GM19351 (cell line): Measurements from ENCODE around the gene IGHMBP2.
A peak's percentile ranks its signal among the peaks of the same experiment; 100 is the strongest.
"Not testable (repeated sequence)": the region's sequence is repeated elsewhere in the genome, so short reads cannot be mapped to it uniquely, and the experiment has no call there.

Experiments used
- ATAC-seq: cut with Tn5 transposase; IDR thresholded peaks from one replicate; pipeline ENCODE4 v1.9.1; 2021; ENCODE audit warnings: mild to moderate bottlenecking, moderate library complexity; ENCODE audit not compliant: unreplicated experiment

IGHMBP2 gene

DNA sequence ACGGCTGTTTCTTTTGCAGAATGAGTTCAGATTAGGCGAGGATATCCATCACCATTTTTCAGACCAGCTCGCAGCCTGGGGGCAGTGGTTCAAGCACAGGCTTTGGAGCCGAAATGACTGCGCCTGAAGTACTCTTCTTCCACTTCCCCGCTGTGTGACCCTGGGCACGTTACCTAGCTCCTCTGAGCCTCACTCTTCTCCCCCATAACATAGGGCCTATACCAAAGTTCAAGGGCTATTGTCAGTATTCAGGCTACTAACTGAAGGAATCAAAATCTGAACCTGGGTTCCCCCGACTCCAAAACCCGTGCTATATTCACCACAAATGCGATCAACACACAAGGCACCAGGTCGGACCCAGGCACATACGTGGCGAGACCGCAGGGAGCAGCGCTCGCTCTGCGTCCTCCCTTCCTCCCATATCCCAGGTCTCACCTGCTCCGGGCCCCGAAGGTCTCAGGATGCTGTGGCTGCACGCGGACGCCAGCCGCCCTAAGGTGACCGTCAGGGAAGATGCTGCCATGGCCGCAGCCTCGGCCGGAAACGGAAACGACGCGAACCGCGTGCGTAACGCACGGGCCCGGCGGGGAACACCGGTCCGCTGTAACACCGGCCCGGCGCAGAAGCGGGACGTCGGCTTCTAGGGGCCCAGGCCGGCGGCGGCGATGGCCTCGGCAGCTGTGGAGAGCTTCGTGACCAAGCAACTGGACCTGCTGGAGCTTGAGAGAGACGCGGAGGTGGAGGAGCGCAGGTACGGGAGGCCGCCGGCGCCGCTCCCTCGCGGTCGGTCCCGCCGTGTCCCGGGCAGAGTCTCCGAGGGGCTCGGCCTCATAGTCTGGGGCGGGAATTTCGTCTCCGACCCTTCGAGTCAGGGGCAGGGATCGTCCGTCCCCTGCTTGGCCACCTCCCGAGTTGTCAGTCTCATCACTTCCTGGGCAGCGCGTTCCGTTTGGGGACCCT is at the start of gene IGHMBP2, which contains the start of gene MRPL21:
TSS of gene IGHMBP2 (plus strand) at position 604 of the 960 bp plus-strand sequence. CDS start at position 666, 62 bp downstream.
TSS of gene MRPL21 (minus strand) at position 545 of the 960 bp plus-strand sequence. CDS start at position 523, 22 bp downstream.
- ATAC-seq: peak; percentile 88

DNA sequence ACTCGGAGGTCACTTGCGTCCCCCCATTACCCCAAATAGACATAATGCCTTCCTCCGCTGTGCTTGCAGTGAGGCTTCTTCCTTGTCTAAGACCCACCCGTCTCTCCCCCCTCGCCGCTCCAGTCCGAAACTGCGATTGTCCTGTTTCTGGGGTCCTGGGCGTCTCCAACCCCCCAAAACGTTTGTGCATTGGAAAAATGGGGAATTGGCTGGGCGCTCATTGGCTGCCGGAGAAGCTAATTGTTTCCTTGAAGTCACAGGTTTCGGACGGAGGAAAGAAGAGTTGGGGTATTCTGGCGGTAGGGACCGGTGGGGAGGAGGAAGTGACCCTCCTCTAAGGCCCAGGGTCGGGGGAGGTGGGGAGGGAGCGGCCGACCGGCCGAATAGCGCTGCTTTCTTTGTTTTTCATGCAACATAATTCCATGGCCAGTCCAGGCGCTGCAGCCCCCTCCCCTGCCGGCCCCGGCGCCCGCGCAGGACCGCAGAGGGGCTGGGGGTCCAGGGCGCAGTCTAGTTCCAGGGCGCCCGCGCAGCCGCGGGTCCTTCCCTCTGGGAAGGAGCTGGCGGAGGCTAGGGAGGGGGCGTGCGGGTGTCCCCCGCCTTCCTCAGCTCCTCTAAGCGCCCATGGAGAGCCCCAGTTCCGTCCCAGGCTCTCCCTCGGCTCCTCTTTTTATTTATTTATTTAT is 49.3 kb upstream of the IGHMBP2 start:
- ATAC-seq: no peak

DNA sequence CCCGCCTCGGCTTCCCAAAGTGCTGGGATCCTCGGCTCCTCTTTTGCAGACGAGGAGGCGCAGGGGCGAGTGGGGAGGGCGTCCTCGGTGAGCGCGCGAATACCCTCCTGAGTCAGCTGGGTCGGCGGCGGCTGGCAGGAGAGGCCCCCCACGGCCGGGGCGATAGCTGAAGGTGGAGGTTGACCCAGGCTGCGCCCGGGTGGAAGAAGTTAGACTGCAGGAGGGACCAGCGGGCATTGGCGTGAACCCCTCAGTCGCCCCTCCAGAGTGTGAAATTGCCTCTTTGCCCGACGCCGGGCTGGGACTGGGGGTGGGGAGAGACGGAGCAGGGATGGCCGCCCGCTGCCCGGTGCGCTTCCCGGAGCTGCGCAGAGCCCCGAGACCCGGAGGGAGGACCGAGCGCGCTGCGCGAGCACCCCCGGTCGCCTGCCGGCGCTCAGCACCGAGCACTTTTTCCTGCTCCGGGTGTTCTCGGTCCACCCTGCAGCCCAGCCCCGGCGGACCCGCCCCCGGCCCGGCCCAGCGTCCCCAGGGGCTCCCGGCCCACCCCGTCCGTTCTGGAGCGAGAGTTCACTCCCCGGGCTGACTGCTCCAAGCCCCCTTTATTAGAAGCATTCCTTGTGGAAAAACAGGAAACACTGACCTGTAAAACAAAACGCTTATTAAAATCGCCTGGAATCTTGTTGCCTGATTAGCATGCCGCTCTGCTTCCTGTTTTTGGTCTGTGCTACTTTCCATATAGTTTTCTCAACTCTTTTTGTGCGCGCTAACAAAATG is 48.3 kb upstream of the IGHMBP2 start:
- no peak for ATAC-seq

DNA sequence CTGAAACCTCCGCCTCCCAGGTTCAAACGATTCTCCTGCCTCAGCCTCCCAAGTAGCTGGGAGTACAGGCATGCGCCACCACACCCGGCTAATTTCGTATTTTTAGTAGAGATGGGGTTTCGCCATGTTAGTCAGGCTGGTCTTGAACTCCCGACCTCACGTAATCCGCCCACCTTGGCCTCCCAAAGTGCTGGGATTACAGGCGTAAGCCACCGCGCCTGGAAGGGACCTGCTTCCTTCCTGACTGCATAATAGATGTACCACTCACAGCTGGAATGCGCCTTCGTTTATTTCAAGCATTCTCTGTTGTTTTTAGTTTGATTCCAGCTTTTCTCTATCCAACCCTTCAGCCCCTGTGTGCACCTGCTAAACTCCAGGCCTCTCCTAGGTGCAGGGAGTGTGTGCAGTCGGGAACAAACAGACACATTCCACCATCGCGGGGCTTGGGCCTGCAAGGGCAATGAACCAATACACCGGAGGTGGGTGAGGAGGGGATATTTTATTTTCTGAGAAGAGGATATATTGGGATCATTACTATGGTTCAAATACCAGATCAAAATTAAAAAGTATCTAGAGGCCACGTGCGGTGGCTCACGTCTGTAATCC is 47.2 kb upstream of the IGHMBP2 start:
- ATAC-seq: not testable (repeated sequence)

DNA sequence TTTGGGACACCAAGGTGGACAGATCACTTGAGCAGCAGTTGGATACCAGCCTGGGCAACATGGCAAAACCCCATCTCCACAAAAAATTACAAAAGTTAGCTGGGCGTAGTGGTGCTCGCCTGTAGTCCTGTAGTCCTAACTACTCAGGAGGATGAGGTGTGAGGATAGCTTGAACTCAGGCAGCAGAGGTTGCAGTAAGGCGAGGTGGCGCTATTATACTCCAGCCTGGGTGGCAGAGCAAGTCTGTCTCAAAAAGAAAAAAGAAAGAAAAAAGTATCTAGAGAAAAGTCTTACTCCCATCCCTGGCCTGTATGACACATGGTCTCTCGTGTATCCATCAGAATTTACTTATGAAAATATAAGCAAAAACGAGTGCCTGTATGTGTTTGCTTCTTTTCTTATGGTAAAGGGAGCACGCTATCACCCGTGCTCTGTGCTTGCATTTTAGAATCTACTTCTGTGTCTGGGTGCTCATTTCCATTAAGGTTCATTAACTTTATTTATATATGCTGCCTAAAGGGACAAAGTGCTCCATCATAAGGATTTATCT is 46.6 kb upstream of the IGHMBP2 start:
- no peak for ATAC-seq

DNA sequence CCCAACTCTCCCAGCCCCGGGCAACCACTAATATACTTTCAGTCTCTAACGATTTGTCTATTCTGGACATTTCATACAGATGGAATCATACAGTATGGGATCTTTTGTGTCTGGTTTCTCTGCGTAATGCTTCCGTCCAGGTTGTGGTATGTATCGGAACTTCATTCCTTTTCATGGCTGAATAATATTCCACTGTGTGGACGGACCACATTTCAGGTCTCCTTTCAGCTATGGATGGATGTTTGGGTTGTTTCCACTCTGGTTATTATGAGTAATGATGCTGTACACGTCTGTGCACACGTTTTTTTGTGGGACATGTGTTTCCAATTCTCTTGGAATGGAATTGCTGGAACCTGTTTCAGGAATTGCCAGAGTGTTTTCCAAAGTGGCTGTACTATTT is 44.6 kb upstream of the IGHMBP2 start:
- no peak for ATAC-seq

DNA sequence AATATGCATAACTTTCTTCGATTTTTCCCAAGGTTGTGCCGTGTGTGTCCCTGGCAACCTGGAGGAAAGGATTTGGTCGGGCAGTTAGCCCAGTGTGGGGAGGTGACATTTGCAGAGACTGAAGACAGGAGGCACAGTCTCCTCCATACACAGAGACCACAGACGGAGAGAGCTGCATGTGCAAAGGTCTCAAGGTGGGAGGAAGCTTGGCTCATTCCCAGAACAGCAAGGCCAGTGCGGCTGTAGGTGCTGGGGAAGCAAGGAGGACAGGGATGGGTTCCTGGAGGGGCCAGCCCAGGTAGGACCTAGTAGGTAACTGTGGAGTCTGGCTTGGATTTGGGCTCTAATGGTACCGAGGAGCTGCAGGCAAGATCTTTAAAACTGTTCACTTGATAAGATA is 41.3 kb upstream of the IGHMBP2 start:
- ATAC-seq: no peak

DNA sequence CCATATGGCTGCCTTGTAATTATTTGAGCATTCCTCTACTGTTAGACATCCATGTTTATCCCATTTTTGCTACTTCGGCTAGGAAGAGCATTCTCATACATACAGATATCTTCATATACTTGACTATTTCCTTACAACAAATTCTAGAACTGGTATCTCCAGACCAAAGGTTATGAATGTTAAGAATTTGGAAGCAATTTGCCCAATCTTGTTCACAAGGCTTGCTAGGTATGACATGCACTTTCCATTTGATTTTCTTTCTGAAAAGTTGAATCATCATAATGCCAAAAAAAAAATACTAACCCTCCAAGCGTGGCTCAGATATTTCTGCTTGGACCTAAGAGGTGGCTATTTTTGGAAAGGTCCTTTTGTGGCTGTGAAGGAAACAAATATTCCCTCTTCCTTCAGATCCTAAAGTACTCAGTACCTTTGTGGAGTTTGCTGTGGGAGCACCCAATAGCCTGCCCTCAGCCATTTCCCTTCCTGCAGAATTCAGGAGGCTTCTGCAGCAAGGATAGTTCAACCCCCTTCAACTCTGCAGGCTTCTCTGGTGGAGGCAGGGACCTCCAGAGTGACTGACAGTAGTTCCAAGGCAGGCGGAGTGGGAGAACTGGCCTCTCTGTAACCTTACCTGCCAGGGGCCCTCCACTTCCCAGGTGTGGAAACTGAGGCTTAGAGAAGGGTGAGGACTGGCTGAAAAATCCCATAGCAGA is 40.0 kb upstream of the IGHMBP2 start:
- ATAC-seq: no peak

DNA sequence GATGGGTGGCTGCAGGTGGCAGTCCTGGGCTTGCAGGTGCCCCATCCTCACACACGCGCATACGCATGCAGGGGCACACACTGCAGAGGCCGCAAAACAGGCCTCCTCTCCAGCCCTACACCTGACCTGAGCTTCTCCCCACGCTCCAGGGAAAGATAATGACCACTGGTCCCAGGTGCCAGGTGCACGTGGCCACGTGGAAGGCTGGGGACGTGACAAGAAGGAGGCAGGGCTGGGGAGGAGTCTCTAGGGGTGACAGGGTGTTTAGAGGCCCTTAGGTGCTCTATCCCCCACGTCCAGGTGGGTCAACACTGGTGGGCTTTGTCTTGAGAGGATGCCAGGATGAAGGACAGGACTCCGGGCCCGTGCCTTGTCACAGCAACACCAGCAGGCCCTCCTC is 38.5 kb upstream of the IGHMBP2 start:
- ATAC-seq: no peak

DNA sequence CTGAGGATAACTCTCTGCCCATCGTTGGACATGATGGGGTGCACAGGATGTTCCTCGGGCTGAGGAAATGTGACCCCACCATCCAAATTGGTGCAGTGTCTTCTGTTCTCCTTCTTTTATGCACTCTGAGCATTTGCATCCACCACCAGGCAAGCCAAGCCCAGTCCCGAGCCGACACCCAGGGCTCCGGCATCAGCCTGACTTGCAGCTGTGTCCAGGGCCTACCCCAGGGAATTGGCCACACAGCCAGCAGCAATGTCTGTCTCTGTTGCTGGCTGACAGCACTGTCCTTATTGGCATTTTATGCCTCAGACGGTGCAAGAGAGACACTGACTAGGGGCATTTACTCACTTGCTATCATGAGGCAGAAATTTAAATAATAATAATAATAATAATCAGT is 36.6 kb upstream of the IGHMBP2 start:
- ATAC-seq: no peak

DNA sequence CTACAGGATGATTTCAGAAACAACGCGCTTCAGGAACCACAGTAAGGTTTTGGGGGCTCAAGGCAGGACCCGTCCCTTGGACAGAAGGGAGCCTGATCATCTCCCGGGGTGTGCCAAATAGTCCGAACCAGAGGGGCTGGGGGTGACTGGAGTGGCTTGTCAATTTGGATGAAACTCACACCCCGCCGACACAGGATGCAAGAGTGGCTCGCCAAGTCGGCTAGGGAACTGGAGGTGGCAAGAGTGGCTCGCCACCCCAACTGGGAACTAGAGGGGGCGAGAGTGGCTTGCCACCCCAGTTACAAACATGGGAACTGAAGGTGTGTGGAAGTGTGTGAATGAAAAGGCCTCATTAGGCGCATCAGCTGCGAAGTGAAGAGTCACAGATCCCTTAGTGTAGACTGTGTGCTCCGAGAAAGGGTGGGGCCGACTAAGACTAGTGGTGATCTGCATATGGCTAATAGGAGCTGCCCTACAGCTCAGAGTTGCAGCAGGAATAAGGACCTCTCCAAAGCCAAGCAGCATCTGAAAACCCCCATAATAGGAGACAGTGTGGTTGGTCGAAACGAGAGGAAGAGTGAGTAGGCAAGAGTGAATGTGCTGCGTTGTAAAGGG is 35.4 kb upstream of the IGHMBP2 start:
- ATAC-seq: no peak

DNA sequence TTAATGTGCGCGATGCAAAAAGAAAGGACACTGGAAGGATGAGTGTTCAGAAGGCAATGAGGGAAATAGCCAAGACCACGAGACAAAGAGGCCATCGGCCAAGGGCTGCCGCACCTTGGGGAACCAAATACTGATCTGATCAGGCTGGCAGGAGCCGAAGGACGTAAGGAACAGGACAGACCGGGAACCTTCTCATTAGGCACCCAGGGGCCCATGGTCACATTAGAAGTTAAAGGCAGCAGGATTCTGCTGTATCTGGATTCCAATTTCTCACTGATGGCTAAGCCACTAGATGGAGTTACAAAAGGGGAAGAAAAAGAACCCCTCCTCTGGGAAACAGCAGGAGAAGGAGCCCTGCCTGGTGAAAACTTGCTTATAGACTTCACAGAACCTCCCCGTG is 33.2 kb upstream of the IGHMBP2 start:
- no peak for ATAC-seq

DNA sequence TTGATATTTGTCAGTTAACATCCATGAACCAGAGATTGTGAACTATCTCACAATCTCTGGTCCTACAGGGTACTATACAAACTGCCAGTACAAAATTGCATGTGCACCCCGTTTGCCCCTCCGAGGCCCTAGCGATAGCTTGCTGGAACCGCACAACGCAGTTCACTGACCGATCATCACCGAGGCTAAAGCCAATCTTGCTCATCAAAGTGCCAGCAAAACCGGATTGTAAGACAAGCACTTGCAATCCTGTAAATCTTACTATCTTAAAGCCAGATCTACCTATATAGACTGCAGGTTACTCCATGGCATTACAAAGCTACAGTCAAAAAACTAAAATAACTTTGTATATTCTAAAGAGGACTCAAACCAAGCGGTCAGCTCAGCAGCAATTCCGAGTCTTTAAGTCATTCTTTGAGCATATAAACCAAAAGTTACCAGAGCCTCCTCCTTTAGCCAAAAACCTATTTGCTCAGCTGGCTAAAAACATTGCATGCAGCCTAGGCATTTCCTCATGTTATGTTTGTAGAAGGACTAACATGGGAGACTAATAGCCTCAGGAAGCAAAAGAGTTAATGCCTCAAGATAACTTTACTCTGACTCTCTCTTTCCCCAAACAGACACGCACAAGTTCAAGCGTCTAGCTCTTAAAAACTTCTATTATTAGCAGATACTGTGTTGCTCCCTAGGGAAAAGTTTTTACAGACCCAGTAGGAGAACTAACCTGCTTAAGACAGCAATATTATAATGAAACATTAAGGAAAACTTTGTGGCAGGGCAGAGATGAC is 31.3 kb upstream of the IGHMBP2 start:
- no peak for ATAC-seq

DNA sequence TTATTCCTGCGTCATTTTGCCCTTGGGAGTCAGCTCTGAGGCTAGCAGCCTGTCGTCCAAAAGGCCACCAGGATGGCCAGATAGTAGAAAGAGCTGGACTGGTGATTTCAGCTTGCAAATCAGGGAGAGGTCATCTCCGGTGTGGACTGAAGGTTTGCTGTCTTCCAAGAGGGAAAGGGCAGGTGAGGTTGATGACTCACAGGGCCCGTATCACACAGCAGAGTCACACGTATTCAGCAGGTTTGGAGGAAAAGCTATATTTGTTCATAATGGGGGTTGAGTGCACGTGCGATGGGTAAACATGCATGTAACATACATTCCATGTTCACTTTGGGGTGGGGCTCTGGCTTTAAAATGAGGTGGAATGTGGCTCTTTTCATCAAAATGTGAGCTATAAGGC is 25.7 kb upstream of the IGHMBP2 start:
- no peak for ATAC-seq

DNA sequence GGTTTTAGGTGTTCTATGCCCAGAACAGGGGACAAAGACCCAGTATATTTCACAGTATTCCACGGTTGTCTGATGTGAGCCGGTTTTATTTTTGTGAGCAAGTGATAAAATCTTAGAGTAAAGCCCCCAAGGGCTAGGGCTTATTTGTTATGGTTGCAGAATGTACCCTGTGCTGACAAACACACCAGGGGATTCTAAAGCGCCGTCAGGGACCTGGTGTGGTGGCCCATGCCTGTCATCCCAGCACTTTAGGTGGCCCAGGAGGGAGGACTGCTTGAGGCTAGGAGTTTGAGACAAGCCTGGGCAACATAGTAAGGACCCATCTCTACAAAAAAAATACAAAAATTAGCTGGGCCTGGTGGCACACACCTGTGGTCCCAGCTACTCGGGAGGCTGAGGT is 22.8 kb upstream of the IGHMBP2 start:
- ATAC-seq: no peak

DNA sequence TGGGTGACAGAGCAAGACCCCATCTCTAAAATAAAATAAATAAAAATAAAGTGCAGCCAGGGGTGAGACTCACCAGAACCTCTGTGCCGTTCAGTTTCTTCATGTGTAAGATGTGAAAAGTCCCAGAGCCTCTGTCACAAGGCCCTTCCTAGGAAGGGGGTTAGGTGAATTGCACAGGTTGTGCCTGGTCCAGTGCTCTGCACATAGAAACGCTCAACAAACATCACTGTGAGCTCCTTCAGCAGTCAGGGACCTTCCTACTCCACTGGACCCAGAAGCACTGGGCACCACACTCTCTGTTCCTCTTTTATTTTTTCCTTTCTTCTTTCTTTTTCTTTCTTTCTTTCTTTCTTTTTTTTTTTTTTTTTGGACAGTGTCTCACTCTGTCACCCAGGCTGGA is 22.4 kb upstream of the IGHMBP2 start:
- no peak for ATAC-seq

DNA sequence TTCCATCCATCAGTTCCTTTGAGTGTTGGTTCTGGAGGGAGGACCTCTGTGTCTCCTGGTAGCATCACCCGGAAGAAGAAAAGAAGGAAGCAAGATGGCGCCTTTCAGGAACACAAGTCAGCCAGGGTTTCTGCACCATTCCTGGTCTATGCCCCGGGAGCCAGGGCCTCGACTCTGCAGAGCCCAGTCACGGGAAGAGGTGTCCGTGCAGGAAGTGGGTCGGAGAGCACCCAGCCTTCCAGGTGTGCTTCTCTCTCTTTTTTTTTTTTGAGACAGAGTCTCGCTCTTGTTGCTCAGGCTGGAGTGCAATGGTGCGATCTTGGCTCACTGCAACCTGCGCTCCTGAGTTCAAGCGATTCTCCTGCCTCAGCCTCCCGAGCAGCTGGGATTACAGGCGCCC is 21.3 kb upstream of the IGHMBP2 start:
- no peak for ATAC-seq

DNA sequence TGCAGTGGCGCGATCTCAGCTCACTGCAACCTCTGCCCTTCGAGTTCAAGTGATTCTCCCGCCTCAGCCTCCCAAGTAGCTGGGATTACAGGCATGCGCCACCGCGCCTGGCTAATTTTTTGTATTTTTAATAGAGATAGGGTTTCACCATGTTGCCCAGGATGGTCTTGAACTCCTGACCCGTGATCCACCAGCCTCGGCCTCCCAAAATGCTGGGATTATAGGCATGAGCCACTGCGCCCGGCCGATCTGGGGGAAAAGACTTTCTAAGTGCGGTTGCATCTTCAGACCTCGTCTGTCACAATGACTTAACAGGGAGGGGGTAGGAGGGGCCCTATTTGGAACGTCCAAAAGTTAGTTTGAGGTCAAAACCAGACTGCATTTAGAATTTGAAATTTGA is 18.9 kb upstream of the IGHMBP2 start:
- ATAC-seq: not testable (repeated sequence)
